ENCODE results near the gene CKMT2. TPM values are rescaled to one million over a fixed set of nuclear protein-coding genes. Genes with fewer than 3 reads are reported as not detected.

CKMT2 gene
- total and polyA plus RNA-seq, 2 donors (not counting 3 experiments of a cell fraction or from before 2014, with no cell fraction given) = not detected

GRCh38 chr5:81249240-81249639 lies 16.1 kb downstream of the CKMT2 start:
- intact Hi-C loops (cut with micrococcal nuclease) = no loop called here

More at GRCh38 chr5:81249240-81249639, 16.1 kb downstream of the CKMT2 start:
- Histone ChIP-seq H3K9ac (replicated peaks; ENCODE audit: extremely low read depth, insufficient read depth, low read length) (no peak overlapping the region), H3K9me1 (replicated peaks; ENCODE audit: control insufficient read depth, extremely low read depth, insufficient read depth, low read length) (no peaks in the 10 kb centered on the region), H3K4me1 (ENCODE audit: control insufficient read depth, extremely low read depth, insufficient read depth, low read length) (peaks cover 5% of the 10 kb centered on the region), H3K27ac (ENCODE audit: insufficient read depth, low read depth, low read length) (no peak overlapping the region), H3K4me2 (ENCODE audit: insufficient read depth, low read length) (no peak overlapping the region), H3K79me2 (ENCODE audit: control insufficient read depth, insufficient read depth, low read length) (no peaks in the 10 kb centered on the region), H3K27me3 (ENCODE audit: control insufficient read depth in 2 of 2, insufficient read depth in 2 of 2, low read length in 2 of 2) (no peaks in the 10 kb centered on the region), H4K20me1 (replicated peaks; ENCODE audit: control insufficient read depth, extremely low read depth, insufficient read depth, low read length) (no peaks in the 10 kb centered on the region), H2AFZ (ENCODE audit: low read depth, low read length) (no peak overlapping the region), H3K9me3 (replicated peaks; ENCODE audit: control insufficient read depth, insufficient read depth, low read length) (no peaks in the 10 kb centered on the region), H3K36me3 (ENCODE audit: control insufficient read depth in 2 of 2, extremely low read depth in 1 of 2, insufficient read depth in 2 of 2, low read length in 2 of 2) (no peaks in the 10 kb centered on the region), H3K4me3 (replicated peaks in 1 of 3; ENCODE audit: insufficient read depth in 1 of 3, low read depth in 1 of 3, low read length in 3 of 3) (no peak overlapping the region)
- FAIRE-seq (no peak), DNase-seq (ENCODE audit: low read depth, low spot score) (no peak)
- dilution Hi-C loops (cut with MboI; ENCODE audit: extremely low pct_ligation_motif_present, low sequenced_read_pairs) = no loop called here
- BruUV-seq (replicated peaks) = no TSS peak
- POLR2A ChIA-PET = no interaction called here
- CTCF ChIA-PET = no interaction called here
- TF ChIP-seq POLR2A (IDR thresholded peaks at IDR 0.05; ENCODE audit: low read depth, low read length) = no peak
- no peak for TF ChIP-seq GATA2 (IDR thresholded peaks at IDR 0.05; ENCODE audit: insufficient read depth, insufficient read length, low read depth, low read length)
- no peak for TF ChIP-seq CTCF (IDR thresholded peaks at IDR 0.05; ENCODE audit: extremely low read depth in 1 of 2, insufficient read depth in 1 of 2, low read depth in 1 of 2, low read length in 2 of 2)
- TF ChIP-seq, protein P1, sequence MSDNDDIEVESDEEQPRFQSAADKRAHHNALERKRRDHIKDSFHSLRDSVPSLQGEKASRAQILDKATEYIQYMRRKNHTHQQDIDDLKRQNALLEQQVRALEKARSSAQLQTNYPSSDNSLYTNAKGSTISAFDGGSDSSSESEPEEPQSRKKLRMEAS (IDR thresholded peaks at IDR 0.05; ENCODE audit: insufficient read depth, insufficient read length) = no peak
- TF ChIP-seq MYC (IDR thresholded peaks at IDR 0.05; ENCODE audit: low read depth, low read length) = no peak
- TF ChIP-seq POLR2AphosphoS5 (IDR thresholded peaks at IDR 0.05; ENCODE audit: insufficient read depth, low read depth, low read length) = no peak
- TF ChIP-seq EZH2 (IDR thresholded peaks at IDR 0.05; ENCODE audit: borderline replicate concordance, low read depth, low read length, severe bottlenecking) = no peak
- TF ChIP-seq FOS (IDR thresholded peaks at IDR 0.05; ENCODE audit: borderline replicate concordance, insufficient read depth, low read length) = no peak
- no peak for TF ChIP-seq JUN (IDR thresholded peaks at IDR 0.05; ENCODE audit: borderline replicate concordance, insufficient read depth, insufficient read length, low read depth)
